GM08714 (cell line): Measurements from ENCODE around the gene FBXL7.

Experiments used
- H3K4me3 ChIP-seq: fragments of 200-500 bp; sonication (Bioruptor generic); 2 replicates; pipeline ENCODE4 v1.5.1; 2014; ENCODE audit warnings: mild to moderate bottlenecking, low read length, inconsistent platforms
- ZNF274 ChIP-seq: IDR thresholded peaks from 2 replicates; pipeline ENCODE4 v1.6.1; 2012; ENCODE audit warnings: mild to moderate bottlenecking, low read depth, low read length

FBXL7 gene

GRCh38 chr5:15689836-15690235 is 189.9 kb downstream of the FBXL7 start:
- H3K4me3 ChIP-seq, result no peak overlapping the region
- no peak for TF ChIP-seq ZNF274

GRCh38 chr5:15690611-15691010 is 190.6 kb downstream of the FBXL7 start:
- no peak overlapping the region for H3K4me3 ChIP-seq
- TF ChIP-seq ZNF274, result no peak

DNA sequence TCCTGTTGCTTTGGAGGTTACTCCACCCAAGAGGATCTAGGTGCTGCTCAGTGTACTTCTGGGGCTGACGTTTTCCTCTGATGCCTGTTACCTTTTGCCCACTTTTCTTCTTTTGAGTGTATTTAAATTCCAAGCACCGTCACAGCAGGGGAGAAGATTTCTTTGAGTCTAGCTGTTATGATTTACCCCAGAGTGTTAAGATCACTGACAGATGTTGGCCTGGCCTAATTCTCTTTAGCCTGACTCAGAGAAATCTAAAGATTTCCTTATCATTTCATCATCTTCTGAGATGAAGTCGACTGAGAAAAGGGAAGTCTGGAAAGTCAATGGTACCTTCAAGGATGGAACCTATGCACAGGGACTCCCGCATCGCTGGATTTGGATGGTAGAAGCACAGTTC is 191.5 kb downstream of the FBXL7 start:
- TF ChIP-seq ZNF274, result no peak
- H3K4me3 ChIP-seq, result no peak overlapping the region

DNA sequence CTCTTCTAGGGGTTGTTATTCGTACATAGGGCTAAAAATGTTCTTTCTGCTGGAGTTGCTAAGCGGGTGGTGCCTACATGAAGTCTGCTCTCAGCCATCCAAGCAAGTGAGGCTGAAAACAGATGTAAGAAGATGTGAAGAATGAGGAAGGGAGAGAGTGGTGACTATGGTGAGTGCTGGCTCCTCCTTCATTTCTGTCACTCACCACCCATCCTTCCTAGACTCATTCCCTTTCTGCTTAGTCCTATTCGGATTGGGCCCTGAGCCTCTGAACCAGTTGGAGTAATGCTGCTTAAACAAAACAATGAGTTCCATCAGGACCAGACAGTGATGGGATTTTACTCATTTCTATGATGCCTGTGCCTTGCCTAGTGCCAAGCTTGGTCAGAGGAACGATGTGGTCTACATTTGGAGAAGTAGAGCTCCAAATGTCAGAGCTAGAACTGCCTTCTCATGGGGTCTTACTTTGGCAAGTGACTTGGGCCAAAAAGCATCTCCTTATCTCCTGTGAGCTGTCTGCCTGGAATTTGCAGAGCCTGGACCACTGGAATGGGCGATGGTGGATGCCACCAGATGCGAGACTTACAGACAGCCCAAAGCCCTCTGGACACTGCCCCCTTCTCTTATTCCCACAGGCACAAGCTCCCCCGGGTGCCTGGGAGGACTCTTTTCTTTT is 192.9 kb downstream of the FBXL7 start:
- TF ChIP-seq ZNF274, result no peak
- no peak overlapping the region for H3K4me3 ChIP-seq

DNA sequence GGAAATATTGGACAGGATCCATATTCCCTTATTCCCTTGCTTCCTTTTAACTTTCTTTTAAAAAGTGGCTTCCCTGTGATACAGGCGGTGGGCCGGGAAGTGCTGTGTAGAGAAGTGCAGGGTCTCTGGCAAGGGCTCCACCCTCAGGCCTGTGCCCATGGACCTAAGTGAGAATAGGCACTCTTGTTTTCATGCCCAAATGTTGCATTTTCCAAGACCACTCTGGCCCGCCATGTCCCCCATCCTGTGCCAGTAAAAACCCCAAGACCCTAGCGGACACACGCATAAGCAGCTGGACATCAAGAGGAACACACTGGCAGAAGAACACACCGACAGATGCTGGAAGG is 193.4 kb downstream of the FBXL7 start:
- TF ChIP-seq ZNF274, result no peak
- H3K4me3 ChIP-seq, result no peak overlapping the region

- H3K4me3 ChIP-seq, result no peak overlapping the region
- no peak for TF ChIP-seq ZNF274
Observed at GRCh38 chr5:15693933-15694332, 194.0 kb downstream of the FBXL7 start.

- no peak overlapping the region for H3K4me3 ChIP-seq
- no peak for TF ChIP-seq ZNF274
Observed at GRCh38 chr5:15694696-15695214, 194.8 kb downstream of the FBXL7 start.

GRCh38 chr5:15695215-15695731 is 195.3 kb downstream of the FBXL7 start:
- H3K4me3 ChIP-seq, result no peak overlapping the region
- no peak for TF ChIP-seq ZNF274

DNA sequence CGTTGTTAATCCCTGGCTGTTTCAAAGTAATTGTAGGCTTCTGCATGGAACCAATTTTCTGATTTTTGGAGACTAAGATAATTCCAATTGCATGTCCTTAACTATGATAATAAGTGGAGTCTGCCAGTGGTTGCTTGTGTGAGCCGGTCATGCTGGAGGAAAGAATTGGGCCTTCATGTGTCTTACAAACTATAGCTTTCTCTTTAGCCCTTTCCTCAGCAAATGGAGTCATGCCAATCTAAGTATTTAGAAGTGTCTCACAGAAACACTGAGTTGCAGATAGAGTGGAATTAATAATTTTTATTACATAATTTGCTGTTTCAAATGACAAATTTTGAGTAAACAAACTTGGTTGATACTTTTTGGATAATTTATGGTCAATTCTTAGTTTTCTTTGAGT is 200.4 kb downstream of the FBXL7 start:
- no peak overlapping the region for H3K4me3 ChIP-seq
- TF ChIP-seq ZNF274, result no peak

DNA sequence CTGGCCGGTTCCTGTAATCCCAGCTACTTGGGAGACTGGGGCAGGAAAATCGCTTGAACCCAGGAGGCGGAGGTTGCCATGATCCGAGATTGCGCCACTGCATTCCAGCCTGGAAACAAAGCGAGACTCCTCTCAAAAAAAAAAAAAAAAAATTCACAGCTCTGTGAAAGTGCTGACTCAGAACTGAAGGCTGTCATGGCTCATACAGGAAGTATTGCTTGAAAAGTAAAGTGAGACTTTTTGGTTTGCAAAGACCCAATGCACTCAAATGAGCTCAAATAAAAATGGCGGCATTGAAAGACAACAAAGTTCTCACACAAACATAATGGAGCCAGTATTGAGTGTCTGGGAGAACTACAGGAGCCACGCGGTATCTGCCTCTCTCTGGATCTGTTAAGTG is 202.1 kb downstream of the FBXL7 start:
- no peak overlapping the region for H3K4me3 ChIP-seq
- TF ChIP-seq ZNF274, result no peak

- no peak for TF ChIP-seq ZNF274
- no peak overlapping the region for H3K4me3 ChIP-seq
Observed at GRCh38 chr5:15703901-15704300, 203.9 kb downstream of the FBXL7 start.

DNA sequence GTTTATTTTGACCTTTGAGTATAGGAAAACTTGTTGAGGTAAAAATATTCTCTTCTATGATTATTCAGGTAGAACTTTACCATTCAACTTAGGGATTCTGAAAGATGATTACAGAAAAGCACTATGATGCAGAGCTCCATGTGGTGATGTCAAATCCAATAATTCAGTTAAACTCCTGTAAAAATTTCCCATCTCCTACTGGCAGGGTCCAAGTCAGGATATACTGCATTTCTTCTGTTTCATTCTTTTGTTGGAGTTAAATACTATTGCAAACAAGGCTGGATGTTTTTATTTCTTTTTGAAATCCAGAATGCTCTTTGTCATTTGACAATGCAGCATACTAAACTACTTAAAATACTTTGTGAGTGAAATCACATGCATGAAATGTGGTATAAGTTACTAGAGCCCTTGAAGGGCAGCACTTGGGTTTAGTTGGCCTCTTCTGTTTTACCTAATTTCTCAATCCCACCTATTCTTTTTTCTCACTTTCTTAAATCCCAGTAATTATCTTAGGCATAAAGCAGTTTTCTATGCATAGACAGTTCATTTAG is 204.5 kb downstream of the FBXL7 start:
- H3K4me3 ChIP-seq, result no peak overlapping the region
- no peak for TF ChIP-seq ZNF274

DNA sequence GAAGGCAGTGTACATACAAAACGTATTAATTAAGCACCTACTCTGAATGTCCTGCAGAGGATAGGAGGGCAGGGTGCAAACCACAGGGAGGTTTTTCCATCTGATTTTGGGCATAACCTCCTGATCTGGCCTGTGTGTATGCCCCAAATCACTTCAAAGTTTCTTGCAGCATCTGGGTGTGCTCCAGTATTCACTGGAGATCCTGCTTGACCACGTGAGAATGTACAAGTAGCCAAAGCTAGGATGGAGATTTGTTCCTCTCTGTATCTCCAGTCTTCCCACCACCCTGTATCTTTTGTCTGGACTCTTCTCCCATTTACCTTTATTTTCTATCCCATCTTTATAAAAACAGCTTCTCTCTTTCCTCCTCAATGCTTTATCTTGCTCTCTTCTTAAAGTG is 207.7 kb downstream of the FBXL7 start:
- no peak for TF ChIP-seq ZNF274
- no peak overlapping the region for H3K4me3 ChIP-seq

DNA sequence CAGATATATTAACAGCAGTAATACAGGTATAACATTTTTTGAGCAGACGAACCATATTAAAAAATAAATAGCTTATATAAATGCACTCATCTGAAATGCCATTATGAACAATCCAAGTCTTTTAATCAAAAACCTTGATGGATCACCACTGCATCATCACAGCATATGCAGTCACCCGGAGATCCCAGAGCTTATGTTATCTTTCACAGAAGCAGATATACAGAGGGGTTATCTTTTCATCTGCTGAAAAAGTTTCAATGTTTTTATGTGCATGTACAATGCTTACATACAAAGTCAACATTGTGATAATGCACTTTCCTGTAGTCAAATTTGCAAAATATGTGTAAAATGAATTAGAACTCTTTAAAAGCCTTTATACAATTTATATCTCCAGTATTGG is 211.9 kb downstream of the FBXL7 start:
- no peak overlapping the region for H3K4me3 ChIP-seq
- TF ChIP-seq ZNF274, result no peak

DNA sequence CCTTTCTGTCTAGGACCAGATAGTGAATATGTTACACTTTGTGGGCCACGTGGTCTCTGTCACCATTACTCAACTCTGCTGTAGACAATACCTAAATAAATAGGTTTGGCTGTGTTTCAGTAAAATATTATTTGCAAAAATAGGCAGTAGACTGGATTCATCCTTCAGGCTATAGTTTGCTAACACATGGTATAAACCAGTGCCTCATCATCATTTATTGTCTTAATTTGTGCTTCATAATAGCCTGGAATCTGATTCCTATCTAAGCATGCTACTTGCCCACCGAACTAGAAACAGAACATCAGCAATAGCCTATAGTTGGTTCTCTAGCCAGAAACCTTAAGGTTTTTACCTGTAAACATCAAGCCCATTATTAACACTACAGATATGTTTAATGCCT is 215.6 kb downstream of the FBXL7 start:
- TF ChIP-seq ZNF274, result no peak
- no peak overlapping the region for H3K4me3 ChIP-seq

GRCh38 chr5:15715967-15716366 is 216.0 kb downstream of the FBXL7 start:
- TF ChIP-seq ZNF274, result no peak

GRCh38 chr5:15717001-15717400 is 217.0 kb downstream of the FBXL7 start:
- no peak for TF ChIP-seq ZNF274

More at GRCh38 chr5:15715967-15716366, 216.0 kb downstream of the FBXL7 start:
- H3K4me3 ChIP-seq, result no peak overlapping the region

More at GRCh38 chr5:15717001-15717400, 217.0 kb downstream of the FBXL7 start:
- no peak overlapping the region for H3K4me3 ChIP-seq
